Middle frontal gyrus (tissue), 1 donor: Measurements from ENCODE around the gene DNAH12.
"Not testable (repeated sequence)": the region's sequence is repeated elsewhere in the genome, so short reads cannot be mapped to it uniquely, and the experiment has no call there.

Experiments
- DNase-seq: peaks from one replicate; pipeline ENCODE4 v3.0.0-alpha.2; 2015; ENCODE audit warnings: low spot score; ENCODE audit errors: extremely low spot score

The DNAH12 gene

GRCh38 chr3:57335283-57335938 is 208.7 kb downstream of the DNAH12 start:
- no peak for DNase-seq

- DNase-seq = no peak
Measured at GRCh38 chr3:57331078-57331610, 213.0 kb downstream of the DNAH12 start.

GRCh38 chr3:57326498-57326897 is 217.6 kb downstream of the DNAH12 start:
- DNase-seq = not testable (repeated sequence)

- DNase-seq = no peak
Measured at GRCh38 chr3:57314204-57314603, 229.9 kb downstream of the DNAH12 start.

GRCh38 chr3:57309769-57310360 is 234.3 kb downstream of the DNAH12 start:
- DNase-seq = no peak

GRCh38 chr3:57303520-57303919 is 240.6 kb downstream of the DNAH12 start:
- not testable (repeated sequence) for DNase-seq

GRCh38 chr3:57298041-57298440 is 246.1 kb downstream of the DNAH12 start:
- no peak for DNase-seq

- no peak for DNase-seq
Measured at GRCh38 chr3:57292897-57293526, 251.1 kb downstream of the DNAH12 start.

GRCh38 chr3:57292159-57292896 is 251.8 kb downstream of the DNAH12 start, which contains the start of gene ASB14:
Gene ASB14 (minus strand): TSS chr3:57292685. CDS start chr3:57292033, 652 bp downstream.
- DNase-seq = no peak

GRCh38 chr3:57288403-57288802 is 255.7 kb downstream of the DNAH12 start:
- DNase-seq = no peak

- DNase-seq = no peak
Measured at GRCh38 chr3:57287205-57287604, 256.9 kb downstream of the DNAH12 start.

- no peak for DNase-seq
Measured at GRCh38 chr3:57283334-57283733, 260.8 kb downstream of the DNAH12 start.

GRCh38 chr3:57281715-57282114 is 262.4 kb downstream of the DNAH12 start:
- DNase-seq = no peak

- DNase-seq = no peak
Measured at GRCh38 chr3:57279685-57280084, 264.5 kb downstream of the DNAH12 start.

- DNase-seq = no peak
Measured at GRCh38 chr3:57278237-57278636, 265.9 kb downstream of the DNAH12 start.

GRCh38 chr3:57275393-57275792 is 268.8 kb downstream of the DNAH12 start:
- no peak for DNase-seq

GRCh38 chr3:57274845-57275244 is 269.3 kb downstream of the DNAH12 start:
- no peak for DNase-seq

GRCh38 chr3:57268416-57268815 is 275.7 kb downstream of the DNAH12 start:
- DNase-seq = no peak

GRCh38 chr3:57261929-57262328 is 282.2 kb downstream of the DNAH12 start:
- no peak for DNase-seq

- no peak for DNase-seq
Measured at GRCh38 chr3:57261119-57261518, 283.0 kb downstream of the DNAH12 start.

- DNase-seq = no peak
Measured at GRCh38 chr3:57257678-57258077, 286.5 kb downstream of the DNAH12 start.

GRCh38 chr3:57256844-57257243 is 287.3 kb downstream of the DNAH12 start:
- DNase-seq = no peak
